Testis (tissue), 3 donors: ENCODE measurements around the gene PTPA. TPM values are rescaled to one million over a fixed set of nuclear protein-coding genes. Genes with fewer than 3 reads are reported as not detected.
"Not testable (repeated sequence)": the region's sequence is repeated elsewhere in the genome, so short reads cannot be mapped to it uniquely, and the experiment has no call there.

ENCODE experiments used
- DNase-seq: peaks from one replicate; pipeline ENCODE4 v3.0.0-alpha.2; 2019
- H3K27ac ChIP-seq, 2 donors: fragments of 200-600 bp; sonication (generic); one replicate each; pipeline ENCODE4 v1.5.1; 2019
- H3K27me3 ChIP-seq: fragments of 200-600 bp; sonication (generic); one replicate; pipeline ENCODE4 v1.5.1; 2019
- H3K36me3 ChIP-seq: fragments of 200-600 bp; sonication (generic); one replicate; pipeline ENCODE4 v1.5.1; 2017; ENCODE audit warnings: low read depth; ENCODE audit errors: missing control alignments
- H3K4me1 ChIP-seq: fragments of 200-600 bp; sonication (generic); one replicate; pipeline ENCODE4 v1.5.1; 2019
- H3K4me3 ChIP-seq, 2 donors: fragments of 200-600 bp; sonication (generic); one replicate each; pipeline ENCODE4 v1.5.1; 2017 to 2019
- H3K9me3 ChIP-seq: fragments of 200-600 bp; sonication (generic); one replicate; pipeline ENCODE4 v1.5.1; 2017
- CTCF ChIP-seq, 3 experiments: fragments of 450-650 bp in 2 of 3; fragments of 200-600 bp in 1 of 3; sonication (generic) in 1 of 3; IDR thresholded peaks; one replicate each; pipeline ENCODE4 v1.5.1; 2016 to 2019; ENCODE audit warnings: antibody characterized with exemption in 3 of 3, mild to moderate bottlenecking in 2 of 3, moderate library complexity in 1 of 3
- POLR2A ChIP-seq: fragments of 450-650 bp; IDR thresholded peaks from one replicate; pipeline ENCODE4 v1.6.1; 2017; ENCODE audit warnings: antibody characterized with exemption, mild to moderate bottlenecking, moderate library complexity
- WGBS, 2 donors: methylation state at CpG; one replicate each; pipeline ENCODE4 v1.1.5; 2018; 5-methylcytosine and 5-hydroxymethylcytosine counted together
- intact Hi-C: fragments of 100-400 bp; cut with DNase I; formaldehyde crosslinking; loops from one replicate; pipeline ENCODE4 v1.15.1; 2023; ENCODE audit warnings: low total_unique reads
- polyA plus RNA-seq: library from polyadenylated mRNA; stranded (reverse); fragments of 350-450 nt; fragmentation: Illumina TruSeq; extraction: RNeasy Lipid Tissue Mini Kit (QIAGEN cat#74804); gene quantifications from one replicate; pipeline ENCODE4 v1.2.3, GENCODE V29; 2014; ENCODE audit warnings: low read depth, low replicate concordance; ENCODE audit not compliant: insufficient read depth
- total RNA-seq, 2 donors: library from RNA; depleted of rRNA; stranded (reverse); fragments of >200 nt; gene quantifications; one replicate each; pipeline ENCODE4 v1.2.3, GENCODE V29; 2016

PTPA gene
- total and polyA plus RNA-seq, 3 donors from 2014 or later = 163 to 268 (median 177) TPM

- intact Hi-C loops = no loop called here
- no peaks in the 10 kb centered on the region for H3K9me3 ChIP-seq
- no peaks in the 10 kb centered on the region for H3K27me3 ChIP-seq
- peaks cover 21% of the 10 kb centered on the region for H3K4me1 ChIP-seq
- 69 to 71% methylated on average over 7 of the region's 7 CpGs for WGBS, 2 donors
- H3K27ac ChIP-seq = no peak overlapping the region
- TF ChIP-seq CTCF (IDR thresholded peaks at IDR 0.05) (no peak), POLR2A (no peak)
- H3K4me3 ChIP-seq = no peak overlapping the region
- no peaks in the 10 kb centered on the region for H3K36me3 ChIP-seq
- no peak for DNase-seq
Observed at GRCh38 chr9:129109537-129109903, 1.7 kb upstream of the PTPA start.

- DNase-seq = no peak
- Histone ChIP-seq H3K4me3 (peak overlapping the region; percentile 84 to 99), H3K9me3 (no peaks in the 10 kb centered on the region), H3K36me3 (no peaks in the 10 kb centered on the region), H3K27ac (peak overlapping the region; percentile 94 to 97), H3K4me1 (peaks cover 27% of the 10 kb centered on the region), H3K27me3 (no peaks in the 10 kb centered on the region)
- TF ChIP-seq CTCF (IDR thresholded peaks at IDR 0.05) = no peak
- no peak for TF ChIP-seq POLR2A
- intact Hi-C loops = no loop called here
- 3 to 10% methylated on average over 8 to 55 of the region's 64 CpGs for WGBS, 2 donors
Observed at GRCh38 chr9:129109952-129110739, 1.1 kb upstream of the PTPA start.

- Histone ChIP-seq H3K4me1 (peaks cover 27% of the 10 kb centered on the region), H3K9me3 (no peaks in the 10 kb centered on the region), H3K27ac (peak overlapping the region; percentile 94 to 97), H3K4me3 (peak overlapping the region; percentile 84 to 99), H3K27me3 (no peaks in the 10 kb centered on the region), H3K36me3 (no peaks in the 10 kb centered on the region)
- TF ChIP-seq POLR2A (no peak), CTCF (IDR thresholded peaks at IDR 0.05) (no peak)
- peak; percentile 69 for DNase-seq
- intact Hi-C loops = no loop called here
- 0 to 1% methylated on average over 35 to 36 of the region's 37 CpGs for WGBS, 2 donors
Observed at GRCh38 chr9:129111528-129112151, 425 bp downstream of the PTPA start.

GRCh38 chr9:129112526-129112925 is 1.3 kb downstream of the PTPA start:
- DNase-seq, intact Hi-C loops: not testable (repeated sequence)

DNA sequence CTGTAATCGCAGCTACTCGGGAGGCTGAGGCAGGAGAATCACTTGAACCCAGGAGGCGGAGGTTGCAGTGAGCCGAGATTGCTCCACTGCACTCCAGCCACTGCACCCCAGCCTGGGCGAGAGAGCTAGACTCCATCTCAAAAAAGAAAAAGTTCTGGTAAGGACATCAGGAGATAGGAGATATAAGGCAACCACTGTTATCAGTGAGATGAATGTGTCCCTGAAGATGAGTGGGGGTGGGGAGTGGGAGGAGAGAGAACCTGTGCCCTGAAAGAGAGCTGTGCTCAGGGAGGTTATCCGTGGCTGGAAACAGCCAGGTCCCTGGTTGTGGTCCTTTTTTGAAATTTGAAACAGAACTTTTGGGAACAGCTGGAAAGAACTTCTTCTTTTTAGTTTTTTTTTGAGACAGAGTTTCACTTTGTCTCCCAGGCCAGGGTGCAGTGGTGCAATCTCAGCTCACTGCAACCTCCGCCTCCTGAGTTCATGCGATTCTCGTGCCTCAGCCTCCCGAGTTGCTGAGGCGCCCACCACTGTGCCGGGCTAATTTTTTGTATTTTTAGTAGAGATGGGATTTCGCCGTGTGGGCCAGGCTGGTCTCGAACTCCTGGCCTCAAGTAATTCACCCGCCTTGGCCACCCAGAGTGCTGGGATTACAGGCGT is 2.6 kb downstream of the PTPA start:
- no peak overlapping the region for H3K4me3 ChIP-seq
- H3K36me3 ChIP-seq = no peaks in the 10 kb centered on the region
- H3K27me3 ChIP-seq = no peaks in the 10 kb centered on the region
- H3K4me1 ChIP-seq = peaks cover 27% of the 10 kb centered on the region
- no peaks in the 10 kb centered on the region for H3K9me3 ChIP-seq
- WGBS, 2 donors = 67 to 76% methylated on average over 17 of the region's 17 CpGs
- H3K27ac ChIP-seq = peak overlapping the region; percentile 14 to 33
- DNase-seq = peak; percentile 60
- no peak for TF ChIP-seq CTCF (IDR thresholded peaks at IDR 0.05)
- TF ChIP-seq POLR2A = no peak
- intact Hi-C loops = no loop called here

More at GRCh38 chr9:129112526-129112925, 1.3 kb downstream of the PTPA start:
- H3K9me3 ChIP-seq, H3K36me3 ChIP-seq, H3K27me3 ChIP-seq: not testable (repeated sequence)
- Histone ChIP-seq H3K4me3 (peak overlapping the region in 1 of 2 donors; percentile 99), H3K27ac (peak overlapping the region; percentile 94 to 97), H3K4me1 (peaks cover 27% of the 10 kb centered on the region)
- 61 to 78% methylated on average over 17 of the region's 17 CpGs for WGBS, 2 donors
